Stimulated activated CD4-positive, alpha-beta T cell treated with anti-CD3 and anti-CD28 coated beads, TNF-alpha, amount 100 ng/mL, for 1 hour (primary cell): ENCODE data around the gene NEDD4L.
A peak's percentile ranks its signal among the peaks of the same experiment; 100 is the strongest.

Experiments
- DNase-seq, 3 donors: peaks; one replicate each; pipeline ENCODE4 v3.0.0-alpha.2; 2020; ENCODE audit warnings: low read depth in 3 of 3, low spot score in 1 of 3

Gene NEDD4L

GRCh38 chr18:58309610-58310239, 265.7 kb downstream of the NEDD4L start:
- no peak for DNase-seq

GRCh38 chr18:58310517-58310916, 266.5 kb downstream of the NEDD4L start:
- DNase-seq, result peak in 1 of 3 donors; percentile 12

GRCh38 chr18:58311390-58311789, 267.4 kb downstream of the NEDD4L start:
- DNase-seq, result no peak

- no peak for DNase-seq
Observed at GRCh38 chr18:58313491-58314032, 269.5 kb downstream of the NEDD4L start.

GRCh38 chr18:58314284-58314683, 270.3 kb downstream of the NEDD4L start:
- DNase-seq, result no peak

GRCh38 chr18:58315041-58315440, 271.0 kb downstream of the NEDD4L start:
- no peak for DNase-seq

- no peak for DNase-seq
Observed at GRCh38 chr18:58315739-58316215, 271.8 kb downstream of the NEDD4L start.

- no peak for DNase-seq
Observed at GRCh38 chr18:58316396-58317342, 272.6 kb downstream of the NEDD4L start.

- DNase-seq, result no peak
Observed at GRCh38 chr18:58319719-58320118, 275.7 kb downstream of the NEDD4L start.

- no peak for DNase-seq
Observed at GRCh38 chr18:58320907-58321561, 277.0 kb downstream of the NEDD4L start.

- DNase-seq, result peak in 1 of 3 donors; percentile 9
Observed at GRCh38 chr18:58321986-58322385, 278.0 kb downstream of the NEDD4L start.

GRCh38 chr18:58322464-58322863, 278.4 kb downstream of the NEDD4L start:
- no peak for DNase-seq

- no peak for DNase-seq
Observed at GRCh38 chr18:58323866-58324762, 280.1 kb downstream of the NEDD4L start.

GRCh38 chr18:58324824-58325480, 280.9 kb downstream of the NEDD4L start:
- no peak for DNase-seq

- DNase-seq, result no peak
Observed at GRCh38 chr18:58325494-58325893, 281.5 kb downstream of the NEDD4L start.

- DNase-seq, result no peak
Observed at GRCh38 chr18:58334061-58334460, 290.0 kb downstream of the NEDD4L start.

GRCh38 chr18:58335223-58335622, 291.2 kb downstream of the NEDD4L start:
- no peak for DNase-seq

GRCh38 chr18:58335821-58336220, 291.8 kb downstream of the NEDD4L start:
- no peak for DNase-seq

GRCh38 chr18:58336605-58337004, 292.6 kb downstream of the NEDD4L start:
- no peak for DNase-seq

GRCh38 chr18:58337285-58337684, 293.3 kb downstream of the NEDD4L start:
- DNase-seq, result no peak
